Hepatocyte (in vitro differentiated cells): Measurements from ENCODE around the gene PZP.
"Not testable (repeated sequence)": the region's sequence is repeated elsewhere in the genome, so short reads cannot be mapped to it uniquely, and the experiment has no call there.

ENCODE experiments used
- EZH2 ChIP-seq: fragments of 200-600 bp; sonication (generic); IDR thresholded peaks from 2 replicates; pipeline ENCODE4 v1.6.1; 2016; ENCODE audit warnings: antibody characterized with exemption, mild to moderate bottlenecking, borderline replicate concordance
- EZH2phosphoT487 ChIP-seq: fragments of 200-600 bp; sonication (generic); IDR thresholded peaks from one replicate; pipeline ENCODE4 v1.6.1; 2018; ENCODE audit warnings: antibody characterized with exemption, mild to moderate bottlenecking, low read depth, moderate library complexity; ENCODE audit not compliant: unreplicated experiment, severe bottlenecking
- TF ChIP-seq, protein P1 (sequence below): fragments of 200-600 bp; sonication (generic); IDR thresholded peaks from 2 replicates; pipeline ENCODE4 v1.5.1; 2016; ENCODE audit warnings: antibody characterized with exemption, mild to moderate bottlenecking; ENCODE audit not compliant: poor library complexity

DNA sequence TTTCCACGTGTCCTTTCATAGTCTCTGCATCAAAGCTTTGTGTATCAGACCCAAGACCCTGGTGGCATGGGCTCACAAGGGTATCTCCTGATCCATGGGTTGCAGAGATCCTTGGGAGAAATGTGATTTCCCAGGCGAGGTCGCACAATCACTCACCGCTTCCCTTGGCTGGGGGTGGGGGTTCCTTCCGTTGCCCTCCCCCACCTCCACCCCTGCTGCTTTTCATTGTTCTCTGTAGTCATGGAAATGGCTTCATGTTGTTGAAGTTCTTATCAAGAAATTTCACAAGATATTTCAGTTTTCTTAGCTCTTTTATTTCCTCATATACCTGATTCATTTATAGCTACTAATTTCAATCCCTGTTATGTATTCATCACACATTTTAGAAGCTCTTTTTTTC, 40.9 kb downstream of the PZP start:
- TF ChIP-seq, protein P1, sequence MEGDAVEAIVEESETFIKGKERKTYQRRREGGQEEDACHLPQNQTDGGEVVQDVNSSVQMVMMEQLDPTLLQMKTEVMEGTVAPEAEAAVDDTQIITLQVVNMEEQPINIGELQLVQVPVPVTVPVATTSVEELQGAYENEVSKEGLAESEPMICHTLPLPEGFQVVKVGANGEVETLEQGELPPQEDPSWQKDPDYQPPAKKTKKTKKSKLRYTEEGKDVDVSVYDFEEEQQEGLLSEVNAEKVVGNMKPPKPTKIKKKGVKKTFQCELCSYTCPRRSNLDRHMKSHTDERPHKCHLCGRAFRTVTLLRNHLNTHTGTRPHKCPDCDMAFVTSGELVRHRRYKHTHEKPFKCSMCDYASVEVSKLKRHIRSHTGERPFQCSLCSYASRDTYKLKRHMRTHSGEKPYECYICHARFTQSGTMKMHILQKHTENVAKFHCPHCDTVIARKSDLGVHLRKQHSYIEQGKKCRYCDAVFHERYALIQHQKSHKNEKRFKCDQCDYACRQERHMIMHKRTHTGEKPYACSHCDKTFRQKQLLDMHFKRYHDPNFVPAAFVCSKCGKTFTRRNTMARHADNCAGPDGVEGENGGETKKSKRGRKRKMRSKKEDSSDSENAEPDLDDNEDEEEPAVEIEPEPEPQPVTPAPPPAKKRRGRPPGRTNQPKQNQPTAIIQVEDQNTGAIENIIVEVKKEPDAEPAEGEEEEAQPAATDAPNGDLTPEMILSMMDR, result not testable (repeated sequence)
- not testable (repeated sequence) for TF ChIP-seq EZH2, EZH2phosphoT487
